Hematopoietic multipotent progenitor cell treated with erythropoietin and hydrocortisone succinate and interleukin-3 and kit ligand, for 4 days (in vitro differentiated cells): ENCODE data around the gene RNF208.
A peak's percentile ranks its signal among the peaks of the same experiment; 100 is the strongest.

Source experiments
- DNase-seq: peaks from one replicate; pipeline ENCODE4 v3.0.0-alpha.2; 2015

RNF208 gene

DNA sequence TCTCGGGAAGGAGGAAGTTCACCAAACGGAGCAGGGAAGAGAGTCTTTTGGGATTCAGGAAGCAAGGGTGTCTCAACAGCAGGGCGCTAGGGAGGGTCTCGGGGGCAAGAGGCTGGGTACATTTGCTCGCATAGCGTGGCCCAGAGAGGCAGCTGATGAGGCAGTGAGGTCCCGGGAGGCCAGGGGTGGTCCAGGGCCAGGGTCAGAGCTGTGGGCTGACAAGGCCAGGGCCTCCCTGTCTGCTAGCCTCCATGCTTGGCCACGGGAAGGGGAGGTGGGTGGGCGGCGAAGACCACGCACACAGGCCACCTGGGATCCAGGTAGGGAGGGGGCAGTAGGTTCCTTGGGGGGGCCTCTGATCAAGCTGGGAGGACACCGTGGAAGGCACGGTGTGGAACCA, 10.5 kb downstream of the RNF208 start:
- DNase-seq, result no peak

- no peak for DNase-seq
These were observed 15.4 kb downstream of the RNF208 start for GRCh38 chr9:137206602-137207001.

GRCh38 chr9:137205126-137206069, 16.6 kb downstream of the RNF208 start, which contains the start of the genes NDOR1 and TMEM203:
Gene NDOR1, plus strand, starts transcription at chr9:137205700. Its CDS starts 78 bp downstream, at chr9:137205778.
Gene TMEM203, minus strand, starts transcription at chr9:137205648. Its CDS starts 234 bp downstream, at chr9:137205414.
- peak; percentile 96 for DNase-seq

- DNase-seq, result no peak
These were observed 17.3 kb downstream of the RNF208 start for GRCh38 chr9:137204731-137205125.

DNA sequence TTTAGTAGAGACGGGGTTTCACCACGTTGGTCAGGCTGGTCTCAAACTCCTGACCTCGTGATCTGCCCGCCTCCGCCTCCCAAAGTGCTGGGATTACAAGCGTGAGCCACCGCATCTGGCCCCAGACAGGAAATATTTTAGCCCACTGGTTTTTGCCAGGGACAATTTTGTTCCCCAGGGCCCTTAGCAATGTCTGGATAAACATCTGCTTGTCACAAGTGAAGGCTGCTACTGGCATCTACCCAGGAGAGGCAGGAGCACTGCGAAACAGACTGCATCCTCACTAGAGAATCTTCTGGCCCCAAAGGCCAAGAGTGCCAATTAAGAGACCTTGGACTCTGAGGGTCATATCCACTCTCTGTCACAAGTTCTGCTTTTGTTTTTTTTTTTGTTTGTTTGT, 19.1 kb downstream of the RNF208 start:
- no peak for DNase-seq

- no peak for DNase-seq
These were observed 20.7 kb downstream of the RNF208 start for GRCh38 chr9:137201205-137201868.

DNA sequence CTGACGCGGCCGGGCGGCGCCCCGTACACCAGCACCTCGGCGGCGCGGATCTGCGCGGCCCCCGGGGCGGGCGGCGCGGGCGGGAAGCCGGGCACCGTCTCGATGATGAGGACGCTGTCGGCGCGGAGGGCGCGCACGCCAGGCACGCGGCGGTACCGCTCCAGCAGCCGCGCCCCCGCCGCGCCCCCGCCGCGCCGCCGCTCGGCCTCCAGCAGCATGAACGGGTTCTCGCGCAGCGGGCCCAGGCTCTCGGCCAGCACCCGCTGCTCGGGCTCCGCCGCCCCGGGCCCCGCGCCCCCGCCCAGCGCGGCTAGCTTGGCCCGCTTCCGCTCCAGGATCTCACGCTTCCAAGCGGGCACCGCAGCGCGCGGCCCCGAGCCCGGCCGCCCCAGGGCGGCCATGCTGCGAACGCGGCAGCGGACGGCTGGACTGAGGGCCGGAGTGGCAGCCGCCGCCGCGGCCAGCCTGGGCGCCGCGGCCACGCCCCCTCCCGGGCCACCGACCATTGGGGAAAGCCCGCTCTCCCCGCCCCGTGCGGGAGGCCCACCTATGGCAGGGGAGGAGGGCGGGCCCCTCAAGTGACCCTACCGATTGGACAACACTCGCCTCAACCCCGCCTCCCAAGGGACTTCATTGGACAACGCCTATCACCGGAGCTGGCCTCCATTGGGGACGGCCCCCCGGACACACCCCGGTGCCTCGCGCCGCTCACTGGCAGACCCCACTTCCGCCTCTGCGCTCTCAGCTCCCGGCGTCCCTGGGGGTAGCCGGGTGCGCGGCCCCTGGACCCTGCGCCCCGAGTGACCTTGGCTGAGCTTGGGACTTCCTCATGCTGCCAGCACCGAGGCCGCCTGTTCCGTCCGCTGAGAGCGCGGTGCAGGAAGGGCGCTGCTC, 21.5 kb downstream of the RNF208 start, which contains the start of gene TPRN:
TPRN (minus strand) TSS at position 431 of the 894 bp plus-strand sequence; CDS start at position 401, 30 bp downstream.
- DNase-seq, result peak; percentile 100

GRCh38 chr9:137199411-137200121, 22.5 kb downstream of the RNF208 start:
- DNase-seq, result no peak

DNA sequence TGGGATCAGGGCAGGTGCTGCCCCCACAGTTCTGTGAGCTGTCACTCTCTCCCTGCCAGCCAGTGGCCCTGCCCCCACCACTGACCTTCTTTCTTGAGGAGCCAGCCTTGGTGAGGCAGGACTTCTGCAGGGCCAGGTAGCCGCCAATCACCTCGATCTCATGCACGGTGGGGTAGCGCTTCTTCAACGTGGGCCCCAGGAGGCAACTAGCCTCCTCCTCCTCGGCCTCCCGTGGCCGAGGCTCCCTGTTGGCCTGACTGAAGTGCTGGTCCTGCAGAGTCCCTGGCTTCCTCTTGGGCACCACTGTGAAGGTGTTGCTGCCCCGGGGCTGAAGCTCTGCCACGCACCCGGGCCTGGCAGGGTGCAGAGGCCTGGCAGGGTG, 23.1 kb downstream of the RNF208 start:
- DNase-seq, result no peak

- DNase-seq, result no peak
These were observed 23.8 kb downstream of the RNF208 start for GRCh38 chr9:137198051-137198901.

DNA sequence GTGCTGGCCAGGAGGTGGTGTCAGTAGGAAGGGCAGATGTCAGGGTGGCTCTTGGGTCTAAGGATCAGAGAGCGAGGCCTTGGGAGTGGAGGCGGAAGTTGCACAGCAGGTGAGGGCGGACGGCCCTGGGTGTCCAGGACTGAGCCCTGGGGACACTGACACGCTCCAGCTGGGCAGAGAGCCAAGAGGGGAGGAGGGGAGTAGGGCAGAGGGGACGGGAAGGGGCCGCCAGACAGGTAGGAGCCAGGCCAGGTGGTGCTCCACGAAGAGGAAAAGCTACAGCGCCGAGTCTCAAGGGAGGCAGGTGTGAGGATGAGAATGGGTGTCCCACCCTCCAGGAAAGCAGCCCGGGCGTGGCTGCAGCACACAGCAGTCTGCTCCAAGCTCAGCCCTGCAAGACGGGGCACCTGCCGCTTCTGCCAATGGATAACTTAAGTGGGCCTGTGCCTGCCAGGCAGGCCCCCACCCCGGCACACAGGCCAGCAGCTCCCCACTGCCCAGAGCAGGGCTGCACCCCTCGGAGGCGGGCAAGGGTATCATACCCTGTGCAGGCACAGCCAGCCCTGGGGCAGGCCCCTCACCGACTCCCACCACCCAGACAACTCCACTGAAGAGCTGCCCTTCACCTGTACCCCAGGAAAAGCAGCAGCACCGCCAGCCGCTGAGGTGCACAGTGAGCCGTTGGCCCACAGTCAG, 26.4 kb downstream of the RNF208 start:
- no peak for DNase-seq

- DNase-seq, result no peak
These were observed 27.1 kb downstream of the RNF208 start for GRCh38 chr9:137194909-137195308.

DNA sequence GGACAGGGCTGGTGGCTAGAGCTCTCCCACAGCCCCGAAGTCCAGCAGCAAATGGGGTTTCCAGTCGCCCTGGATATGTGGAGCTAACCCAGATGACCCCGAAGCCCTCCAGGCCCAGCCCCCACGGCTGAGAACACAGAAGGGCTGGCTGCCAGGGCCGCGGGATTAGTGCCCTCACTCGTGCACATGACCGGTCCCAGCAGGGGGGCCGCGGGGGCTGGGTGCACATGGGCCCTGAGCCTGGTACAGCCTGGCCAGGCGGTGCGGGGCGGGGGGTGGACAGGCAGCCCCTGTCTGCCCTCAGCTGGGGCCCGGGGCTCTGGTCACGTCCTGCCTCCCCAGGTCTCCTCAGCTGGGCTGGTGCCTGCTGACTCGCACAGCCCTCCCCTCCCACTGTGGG, 27.7 kb downstream of the RNF208 start:
- no peak for DNase-seq

DNA sequence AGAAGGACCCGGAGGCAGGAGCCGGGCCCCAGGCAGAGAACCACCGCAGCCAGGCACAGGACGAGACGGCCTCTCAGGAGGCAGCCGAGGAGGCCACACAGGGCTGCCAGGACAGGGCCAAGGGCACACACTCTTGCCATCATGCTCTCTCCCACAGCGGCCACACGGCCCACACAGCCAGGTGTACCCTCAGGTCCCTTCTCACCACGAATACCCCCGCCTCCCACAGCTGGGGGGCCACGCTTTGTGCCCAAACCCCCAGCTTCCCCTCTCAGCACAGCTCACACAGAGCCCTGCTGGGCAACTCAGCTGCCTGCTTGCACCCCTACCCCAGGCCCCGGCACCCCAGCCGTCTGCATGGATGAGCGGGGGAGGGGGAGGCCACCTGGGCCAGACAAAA, 28.3 kb downstream of the RNF208 start:
- DNase-seq, result no peak

DNA sequence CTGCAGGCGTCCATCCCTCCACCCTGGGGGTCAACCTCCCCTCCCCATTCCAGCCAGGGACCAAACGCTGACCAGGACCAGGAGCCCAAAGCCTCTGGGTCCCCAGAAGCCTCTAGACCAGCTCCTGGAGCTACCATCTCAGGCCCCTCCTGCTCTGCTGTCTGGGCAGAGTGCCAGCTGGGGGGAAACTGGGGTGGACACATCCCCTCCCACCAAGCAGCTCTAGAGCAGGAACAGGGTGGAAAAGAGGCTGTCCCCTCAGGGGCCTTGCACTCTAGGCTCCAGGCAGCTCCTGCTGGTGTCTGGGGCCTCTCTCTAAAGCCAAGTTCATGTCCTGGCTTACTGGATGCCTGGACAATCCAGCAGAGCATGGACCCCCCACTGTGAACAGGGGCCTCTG, 29.2 kb downstream of the RNF208 start:
- DNase-seq, result no peak

- DNase-seq, result no peak
These were observed 29.6 kb downstream of the RNF208 start for GRCh38 chr9:137192448-137192780.

GRCh38 chr9:137191691-137192447, 30.2 kb downstream of the RNF208 start:
- DNase-seq, result no peak

- no peak for DNase-seq
These were observed 30.8 kb downstream of the RNF208 start for GRCh38 chr9:137191245-137191644.

GRCh38 chr9:137190315-137190856, 31.7 kb downstream of the RNF208 start:
- peak; percentile 47 for DNase-seq
